ENCODE data around the gene EPG5. TPM values are rescaled to one million over a fixed set of nuclear protein-coding genes. Genes with fewer than 3 reads are reported as not detected.
A peak's percentile ranks its signal among the peaks of the same experiment; 100 is the strongest.

Gene EPG5
- total and polyA plus RNA-seq, 4 donors, result 3.2 to 20.3 (median 11.1) TPM

DNA sequence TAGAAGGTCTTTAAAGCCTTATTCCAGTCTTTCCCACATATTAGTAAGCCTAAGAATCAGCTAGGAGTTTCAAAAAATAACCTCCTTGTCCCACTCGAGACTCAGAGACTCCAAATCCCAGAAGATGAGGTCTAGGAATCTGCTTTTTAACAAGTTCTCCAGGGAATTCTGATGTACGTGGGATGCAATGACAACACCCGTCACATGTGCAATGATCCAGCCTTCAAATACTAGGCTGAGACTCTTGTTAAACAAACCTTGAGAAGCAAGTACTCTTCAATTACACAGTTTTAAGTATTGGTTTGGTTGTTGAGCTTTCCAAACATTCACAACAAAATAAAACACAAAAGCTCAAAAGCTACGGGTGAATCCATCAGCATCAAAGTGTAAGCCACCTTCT is 53.9 kb downstream of the EPG5 start (continued):
- TF ChIP-seq, protein P1, sequence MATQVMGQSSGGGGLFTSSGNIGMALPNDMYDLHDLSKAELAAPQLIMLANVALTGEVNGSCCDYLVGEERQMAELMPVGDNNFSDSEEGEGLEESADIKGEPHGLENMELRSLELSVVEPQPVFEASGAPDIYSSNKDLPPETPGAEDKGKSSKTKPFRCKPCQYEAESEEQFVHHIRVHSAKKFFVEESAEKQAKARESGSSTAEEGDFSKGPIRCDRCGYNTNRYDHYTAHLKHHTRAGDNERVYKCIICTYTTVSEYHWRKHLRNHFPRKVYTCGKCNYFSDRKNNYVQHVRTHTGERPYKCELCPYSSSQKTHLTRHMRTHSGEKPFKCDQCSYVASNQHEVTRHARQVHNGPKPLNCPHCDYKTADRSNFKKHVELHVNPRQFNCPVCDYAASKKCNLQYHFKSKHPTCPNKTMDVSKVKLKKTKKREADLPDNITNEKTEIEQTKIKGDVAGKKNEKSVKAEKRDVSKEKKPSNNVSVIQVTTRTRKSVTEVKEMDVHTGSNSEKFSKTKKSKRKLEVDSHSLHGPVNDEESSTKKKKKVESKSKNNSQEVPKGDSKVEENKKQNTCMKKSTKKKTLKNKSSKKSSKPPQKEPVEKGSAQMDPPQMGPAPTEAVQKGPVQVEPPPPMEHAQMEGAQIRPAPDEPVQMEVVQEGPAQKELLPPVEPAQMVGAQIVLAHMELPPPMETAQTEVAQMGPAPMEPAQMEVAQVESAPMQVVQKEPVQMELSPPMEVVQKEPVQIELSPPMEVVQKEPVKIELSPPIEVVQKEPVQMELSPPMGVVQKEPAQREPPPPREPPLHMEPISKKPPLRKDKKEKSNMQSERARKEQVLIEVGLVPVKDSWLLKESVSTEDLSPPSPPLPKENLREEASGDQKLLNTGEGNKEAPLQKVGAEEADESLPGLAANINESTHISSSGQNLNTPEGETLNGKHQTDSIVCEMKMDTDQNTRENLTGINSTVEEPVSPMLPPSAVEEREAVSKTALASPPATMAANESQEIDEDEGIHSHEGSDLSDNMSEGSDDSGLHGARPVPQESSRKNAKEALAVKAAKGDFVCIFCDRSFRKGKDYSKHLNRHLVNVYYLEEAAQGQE (IDR thresholded peaks at IDR 0.05), result no peak

DNA sequence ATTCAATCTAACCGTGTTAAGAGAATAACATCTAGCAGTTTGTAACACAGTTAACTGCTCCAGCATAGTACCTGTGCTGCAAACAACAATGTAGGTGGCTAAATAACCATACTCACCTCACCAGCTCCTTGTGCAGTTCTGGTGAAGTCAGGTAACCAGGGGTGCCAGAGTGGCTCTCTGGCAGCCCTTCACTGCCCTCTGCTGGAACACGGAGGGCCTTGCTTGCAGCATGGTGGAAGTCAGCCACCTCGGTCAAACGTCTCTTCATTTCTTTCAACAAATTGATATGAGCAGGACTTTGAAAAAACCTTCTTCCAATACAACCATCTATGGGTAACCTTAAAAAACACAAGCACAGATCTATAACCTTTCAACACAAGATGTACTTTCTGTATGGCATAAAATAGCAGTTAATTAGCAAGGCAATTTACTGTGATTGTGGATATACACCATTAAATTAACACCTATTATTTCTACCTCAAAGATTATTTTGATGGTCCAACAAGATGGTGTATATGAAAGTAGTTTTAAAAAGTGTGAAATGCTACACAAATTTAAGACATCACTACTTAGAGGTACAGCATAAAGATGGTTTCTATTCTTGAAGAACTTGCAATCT is 56.6 kb downstream of the EPG5 start:
- Histone ChIP-seq H3K9me3 (ENCODE audit: control insufficient read depth in 4 of 4, low read length in 3 of 4) (no peaks in the 10 kb centered on the region), H3K27ac (ENCODE audit: low read depth in 1 of 2, low read length in 2 of 2) (no peak overlapping the region), H3K4me1 (ENCODE audit: control insufficient read depth in 4 of 4, insufficient read depth in 4 of 4, low read length in 3 of 4) (no peaks in the 10 kb centered on the region), H3K9ac (ENCODE audit: low read depth in 1 of 2, low read length in 2 of 2) (no peak overlapping the region), H3K4me3 (ENCODE audit: low read depth in 1 of 3, low read length in 3 of 3) (no peak overlapping the region), H3K27me3 (ENCODE audit: control insufficient read depth in 4 of 4, insufficient read depth in 4 of 4, low read length in 3 of 4) (no peaks in the 10 kb centered on the region), H3K36me3 (ENCODE audit: control insufficient read depth in 4 of 4, insufficient read depth in 3 of 4, low read depth in 1 of 4, low read length in 3 of 4) (peaks cover 10 to 58% (median 41%) of the 10 kb centered on the region in 4 donors)
- DNase-seq (ENCODE audit: low spot score), result peak; percentile 62
- TF ChIP-seq, protein P2, sequence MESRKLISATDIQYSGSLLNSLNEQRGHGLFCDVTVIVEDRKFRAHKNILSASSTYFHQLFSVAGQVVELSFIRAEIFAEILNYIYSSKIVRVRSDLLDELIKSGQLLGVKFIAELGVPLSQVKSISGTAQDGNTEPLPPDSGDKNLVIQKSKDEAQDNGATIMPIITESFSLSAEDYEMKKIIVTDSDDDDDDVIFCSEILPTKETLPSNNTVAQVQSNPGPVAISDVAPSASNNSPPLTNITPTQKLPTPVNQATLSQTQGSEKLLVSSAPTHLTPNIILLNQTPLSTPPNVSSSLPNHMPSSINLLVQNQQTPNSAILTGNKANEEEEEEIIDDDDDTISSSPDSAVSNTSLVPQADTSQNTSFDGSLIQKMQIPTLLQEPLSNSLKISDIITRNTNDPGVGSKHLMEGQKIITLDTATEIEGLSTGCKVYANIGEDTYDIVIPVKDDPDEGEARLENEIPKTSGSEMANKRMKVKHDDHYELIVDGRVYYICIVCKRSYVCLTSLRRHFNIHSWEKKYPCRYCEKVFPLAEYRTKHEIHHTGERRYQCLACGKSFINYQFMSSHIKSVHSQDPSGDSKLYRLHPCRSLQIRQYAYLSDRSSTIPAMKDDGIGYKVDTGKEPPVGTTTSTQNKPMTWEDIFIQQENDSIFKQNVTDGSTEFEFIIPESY (IDR thresholded peaks at IDR 0.05), result no peak
- peak; percentile 84 to 92 for TF ChIP-seq RAD21 (IDR thresholded peaks at IDR 0.05)
- TF ChIP-seq, protein P3, sequence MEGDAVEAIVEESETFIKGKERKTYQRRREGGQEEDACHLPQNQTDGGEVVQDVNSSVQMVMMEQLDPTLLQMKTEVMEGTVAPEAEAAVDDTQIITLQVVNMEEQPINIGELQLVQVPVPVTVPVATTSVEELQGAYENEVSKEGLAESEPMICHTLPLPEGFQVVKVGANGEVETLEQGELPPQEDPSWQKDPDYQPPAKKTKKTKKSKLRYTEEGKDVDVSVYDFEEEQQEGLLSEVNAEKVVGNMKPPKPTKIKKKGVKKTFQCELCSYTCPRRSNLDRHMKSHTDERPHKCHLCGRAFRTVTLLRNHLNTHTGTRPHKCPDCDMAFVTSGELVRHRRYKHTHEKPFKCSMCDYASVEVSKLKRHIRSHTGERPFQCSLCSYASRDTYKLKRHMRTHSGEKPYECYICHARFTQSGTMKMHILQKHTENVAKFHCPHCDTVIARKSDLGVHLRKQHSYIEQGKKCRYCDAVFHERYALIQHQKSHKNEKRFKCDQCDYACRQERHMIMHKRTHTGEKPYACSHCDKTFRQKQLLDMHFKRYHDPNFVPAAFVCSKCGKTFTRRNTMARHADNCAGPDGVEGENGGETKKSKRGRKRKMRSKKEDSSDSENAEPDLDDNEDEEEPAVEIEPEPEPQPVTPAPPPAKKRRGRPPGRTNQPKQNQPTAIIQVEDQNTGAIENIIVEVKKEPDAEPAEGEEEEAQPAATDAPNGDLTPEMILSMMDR (IDR thresholded peaks at IDR 0.05; ENCODE audit: low read depth, low read length, missing input control), result peak; percentile 76
- 41% methylated on average over 4 of the region's 4 CpGs for WGBS

DNA sequence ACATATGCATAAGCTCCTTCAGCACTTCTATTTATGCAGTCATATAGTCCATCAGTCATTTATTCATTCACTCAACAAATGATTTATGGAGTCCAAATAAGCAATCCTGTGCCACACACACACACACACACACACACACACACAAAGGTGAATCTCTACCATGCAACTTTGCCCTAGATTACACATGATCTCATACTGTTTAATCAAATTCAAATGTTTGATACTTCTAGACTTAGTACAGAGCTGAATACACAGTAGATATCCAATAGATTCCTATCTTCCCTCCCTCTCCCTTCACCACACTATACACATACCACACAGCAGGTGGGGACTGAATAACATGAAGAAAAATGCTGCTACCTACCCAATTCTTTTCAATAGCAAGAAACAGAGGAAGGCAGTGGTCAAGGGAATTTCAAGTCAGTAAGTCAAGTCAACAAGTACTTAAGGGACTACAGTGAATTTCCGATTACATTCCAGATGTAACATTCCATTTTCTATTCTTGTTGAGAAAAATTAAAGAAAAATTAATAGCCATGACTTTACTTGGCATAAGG is 65.4 kb downstream of the EPG5 start:
- H3K27me3 ChIP-seq (ENCODE audit: control insufficient read depth in 4 of 4, insufficient read depth in 4 of 4, low read length in 3 of 4), result no peaks in the 10 kb centered on the region
- no peak for DNase-seq (ENCODE audit: low spot score)
- TF ChIP-seq SP1 (IDR thresholded peaks at IDR 0.05) (peak; percentile 70), RXRA (IDR thresholded peaks at IDR 0.05) (peak; percentile 78 to 84), EGR1 (IDR thresholded peaks at IDR 0.05; ENCODE audit: low read depth in 2 of 2) (no peak), HNF4A (conservative IDR thresholded peaks at IDR 0.05) (peak; percentile 48 to 59), GABPA (IDR thresholded peaks at IDR 0.05 in 1 of 2, conservative IDR thresholded peaks at IDR 0.05 in 1 of 2) (no peak), NR2F2 (IDR thresholded peaks at IDR 0.05) (no peak), JUND (IDR thresholded peaks at IDR 0.05) (peak; percentile 48 to 53)
- TF ChIP-seq, protein P2 (IDR thresholded peaks at IDR 0.05), result peak; percentile 16
- TF ChIP-seq, protein P4, sequence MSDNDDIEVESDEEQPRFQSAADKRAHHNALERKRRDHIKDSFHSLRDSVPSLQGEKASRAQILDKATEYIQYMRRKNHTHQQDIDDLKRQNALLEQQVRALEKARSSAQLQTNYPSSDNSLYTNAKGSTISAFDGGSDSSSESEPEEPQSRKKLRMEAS (IDR thresholded peaks at IDR 0.05), result peak; percentile 12
- 97% methylated on average over 1 of the region's 1 CpG for WGBS
- H3K36me3 ChIP-seq (ENCODE audit: control insufficient read depth in 4 of 4, insufficient read depth in 3 of 4, low read depth in 1 of 4, low read length in 3 of 4), result peaks cover 12 to 34% (median 30%) of the 10 kb centered on the region in 4 donors
- peaks cover 3 to 20% (median 7%) of the 10 kb centered on the region in 4 donors for H3K4me1 ChIP-seq (ENCODE audit: control insufficient read depth in 4 of 4, insufficient read depth in 4 of 4, low read length in 3 of 4)
- no peak overlapping the region for H3K27ac ChIP-seq (ENCODE audit: low read depth in 1 of 2, low read length in 2 of 2)
- H3K4me3 ChIP-seq (ENCODE audit: low read depth in 1 of 3, low read length in 3 of 3), result no peak overlapping the region
- no peak overlapping the region for H3K9ac ChIP-seq (ENCODE audit: low read depth in 1 of 2, low read length in 2 of 2)
- H3K9me3 ChIP-seq (ENCODE audit: control insufficient read depth in 4 of 4, low read length in 3 of 4), result no peaks in the 10 kb centered on the region
